ENCODE data around the gene TOLLIP.

The TOLLIP gene

GRCh38 chr11:1228101-1228821 is 81.2 kb downstream of the TOLLIP start:
- DNase-seq = no peak

DNA sequence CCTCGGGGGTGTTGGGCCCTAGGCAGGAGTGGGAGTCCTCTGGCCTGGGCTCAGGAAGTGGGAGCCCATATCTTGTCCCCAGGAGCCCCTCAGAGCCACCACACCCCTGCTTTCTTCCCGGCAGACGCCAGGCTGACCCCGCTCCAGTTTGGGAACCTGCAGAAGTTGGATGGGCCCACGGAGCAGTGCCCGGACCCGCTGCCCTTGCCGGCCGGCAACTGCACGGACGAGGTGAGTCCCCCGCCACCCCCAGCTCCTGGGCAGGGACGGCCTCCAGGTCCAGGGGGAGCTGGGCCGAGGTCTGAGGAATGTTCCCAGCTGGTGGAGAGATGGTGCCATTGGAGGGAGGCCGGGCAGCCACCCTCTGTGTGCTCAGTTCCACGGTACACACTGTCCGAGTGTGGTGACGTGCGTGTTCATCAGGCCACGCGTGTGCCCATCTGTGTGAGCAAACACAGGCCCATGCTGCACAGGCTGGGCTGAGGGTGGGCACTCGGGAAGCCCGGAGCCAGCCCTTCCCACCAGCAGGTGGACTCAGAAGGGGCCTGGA is 81.8 kb downstream of the TOLLIP start:
- no peak for DNase-seq

DNA sequence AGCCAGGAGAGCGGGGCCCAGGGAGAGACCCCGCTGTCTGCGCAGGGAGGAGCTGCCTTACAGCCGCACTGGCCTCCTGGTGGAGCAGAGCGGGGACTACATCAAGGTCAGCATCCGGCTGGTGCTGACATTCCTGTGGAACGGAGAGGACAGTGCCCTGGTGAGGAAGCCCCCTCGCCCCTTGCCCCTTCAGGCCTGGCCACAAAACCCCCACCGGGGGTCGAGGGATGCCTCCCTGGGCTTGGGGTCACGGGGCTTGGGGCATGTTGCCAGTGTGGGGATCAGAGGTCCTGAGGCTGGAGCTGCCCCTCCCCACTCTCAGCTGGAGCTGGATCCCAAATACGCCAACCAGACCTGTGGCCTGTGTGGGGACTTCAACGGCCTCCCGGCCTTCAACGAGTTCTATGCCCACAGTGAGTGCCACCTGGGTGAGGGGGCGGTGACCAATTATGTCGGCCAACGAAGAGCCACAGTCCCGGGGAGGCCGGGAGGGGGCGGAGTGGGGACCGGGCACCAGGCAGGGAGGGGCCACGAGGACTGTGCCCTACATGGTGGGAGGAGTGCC is 82.4 kb downstream of the TOLLIP start:
- no peak for DNase-seq

- DNase-seq = no peak
Measured at GRCh38 chr11:1226226-1226985, 83.0 kb downstream of the TOLLIP start.

DNA sequence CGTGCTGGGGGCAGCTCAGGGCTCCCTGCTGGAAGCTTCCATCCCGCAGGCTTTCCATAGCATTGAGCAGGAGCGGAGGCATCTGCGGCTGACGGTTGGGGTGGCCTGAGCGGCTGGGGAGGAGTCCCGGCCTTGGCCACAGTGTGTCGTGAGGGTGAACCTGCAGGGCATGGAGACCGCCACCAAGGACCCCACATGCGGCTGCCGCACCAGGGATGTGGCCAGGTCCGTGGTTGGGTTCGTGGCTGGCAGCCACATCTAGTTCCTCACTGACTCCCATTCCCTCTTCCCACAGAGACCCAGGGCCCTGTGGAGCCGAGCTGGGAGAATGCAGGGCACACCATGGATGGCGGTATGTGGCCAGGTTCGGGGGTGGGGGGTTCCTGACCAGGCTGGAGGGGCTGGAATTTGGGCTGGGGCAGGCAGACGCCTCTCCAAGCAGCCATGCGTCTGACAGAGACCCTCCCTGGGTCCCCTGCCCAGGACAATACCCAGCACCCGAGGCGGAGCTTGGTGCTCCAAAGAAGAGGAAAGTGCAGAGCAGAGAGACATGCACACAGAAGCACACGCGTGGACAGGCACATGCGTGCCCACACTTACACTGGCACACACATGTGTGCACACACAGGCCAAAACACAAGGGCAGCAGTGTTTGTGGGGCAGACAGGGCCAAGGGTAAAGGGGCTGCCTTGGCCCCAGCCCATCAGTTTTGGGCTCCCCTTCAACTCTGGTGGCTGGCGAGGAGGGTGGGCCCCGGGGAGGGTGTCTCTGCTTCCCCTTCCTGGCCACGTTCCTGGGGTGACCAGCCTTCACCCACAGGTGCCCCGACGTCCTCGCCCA is 83.8 kb downstream of the TOLLIP start:
- DNase-seq = no peak

DNA sequence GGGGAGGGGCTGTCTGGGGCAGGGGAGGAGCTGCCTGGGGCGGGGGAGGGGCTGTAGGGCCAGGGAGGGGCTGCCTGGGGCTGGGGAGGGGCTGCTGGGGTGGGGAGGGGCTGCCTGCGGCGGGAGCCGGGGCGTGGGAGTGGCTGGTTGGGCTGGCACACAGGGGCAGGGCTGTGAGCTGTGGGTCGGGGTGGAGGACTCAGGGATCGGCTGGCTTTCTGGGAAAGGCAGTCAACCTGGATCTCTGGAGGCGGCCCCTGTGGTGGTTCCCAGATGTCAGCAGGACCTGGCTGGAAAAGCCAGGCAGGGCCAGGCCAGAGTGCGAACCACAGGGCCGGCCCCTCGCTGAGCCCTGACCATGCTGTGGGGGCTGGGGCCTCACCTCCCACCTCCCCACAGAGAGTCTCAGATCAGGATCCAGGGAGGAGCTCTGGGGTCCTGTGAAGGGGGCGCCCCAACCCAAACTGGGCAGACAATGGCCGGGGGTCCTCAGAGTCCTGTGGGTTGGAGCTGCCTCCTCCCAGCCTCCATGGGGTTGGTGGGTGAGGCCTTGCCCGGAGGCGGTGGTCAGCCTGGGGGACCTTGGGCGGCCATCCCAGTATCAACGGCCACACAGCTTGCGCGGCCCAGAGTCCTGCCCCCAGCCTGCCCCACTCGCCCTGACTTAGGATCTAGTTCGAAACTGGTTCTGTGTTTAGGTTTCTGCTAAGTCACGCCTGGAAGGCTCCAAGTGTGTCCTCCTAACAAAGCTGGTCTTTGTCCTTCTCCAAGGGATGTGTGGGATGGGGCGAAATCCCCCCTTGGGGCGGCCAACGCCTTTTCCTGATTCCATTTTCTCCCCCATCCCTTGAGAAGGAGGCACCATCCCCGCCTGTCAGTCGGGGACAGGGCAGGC is 84.7 kb downstream of the TOLLIP start:
- DNase-seq = no peak
